Stimulated activated CD4-positive, alpha-beta T cell treated with anti-CD3 and anti-CD28 coated beads, Interleukin-1b, Interleukin-23, amount 100 ng/mL, for 1 hour (primary cell): ENCODE measurements around the gene IL36RN.
A peak's percentile ranks its signal among the peaks of the same experiment; 100 is the strongest.
"Not testable (repeated sequence)": the region's sequence is repeated elsewhere in the genome, so short reads cannot be mapped to it uniquely, and the experiment has no call there.

Source experiments
- DNase-seq, 2 donors: peaks; one replicate each; pipeline ENCODE4 v3.0.0-alpha.2; 2020; ENCODE audit warnings: low read depth in 2 of 2

IL36RN gene

DNA sequence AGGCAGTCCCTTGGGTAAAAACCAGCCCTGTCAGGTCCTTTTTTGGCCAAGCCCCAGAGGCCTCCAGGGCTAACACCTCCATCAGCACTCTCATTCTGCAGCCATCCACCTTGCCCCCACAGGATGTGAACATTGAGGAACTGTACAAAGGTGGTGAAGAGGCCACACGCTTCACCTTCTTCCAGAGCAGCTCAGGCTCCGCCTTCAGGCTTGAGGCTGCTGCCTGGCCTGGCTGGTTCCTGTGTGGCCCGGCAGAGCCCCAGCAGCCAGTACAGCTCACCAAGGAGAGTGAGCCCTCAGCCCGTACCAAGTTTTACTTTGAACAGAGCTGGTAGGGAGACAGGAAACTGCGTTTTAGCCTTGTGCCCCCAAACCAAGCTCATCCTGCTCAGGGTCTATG lies 16.0 kb downstream of the IL36RN start:
- DNase-seq: no peak

DNA sequence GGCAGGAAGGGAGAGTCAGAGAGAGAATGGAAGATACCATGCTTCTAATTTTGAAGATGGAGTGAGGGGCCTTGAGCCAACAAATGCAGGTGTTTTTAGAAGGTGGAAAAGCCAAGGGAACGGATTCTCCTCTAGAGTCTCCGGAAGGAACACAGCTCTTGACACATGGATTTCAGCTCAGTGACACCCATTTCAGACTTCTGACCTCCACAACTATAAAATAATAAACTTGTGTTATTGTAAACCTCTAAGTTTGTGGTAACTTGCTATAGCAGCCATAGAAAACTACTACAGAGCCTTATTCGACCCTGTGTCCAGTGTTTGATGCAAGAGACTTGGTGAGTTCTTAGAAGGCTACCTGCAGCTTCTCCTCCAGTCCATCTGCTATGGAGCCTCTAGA lies 16.6 kb downstream of the IL36RN start:
- no peak for DNase-seq

DNA sequence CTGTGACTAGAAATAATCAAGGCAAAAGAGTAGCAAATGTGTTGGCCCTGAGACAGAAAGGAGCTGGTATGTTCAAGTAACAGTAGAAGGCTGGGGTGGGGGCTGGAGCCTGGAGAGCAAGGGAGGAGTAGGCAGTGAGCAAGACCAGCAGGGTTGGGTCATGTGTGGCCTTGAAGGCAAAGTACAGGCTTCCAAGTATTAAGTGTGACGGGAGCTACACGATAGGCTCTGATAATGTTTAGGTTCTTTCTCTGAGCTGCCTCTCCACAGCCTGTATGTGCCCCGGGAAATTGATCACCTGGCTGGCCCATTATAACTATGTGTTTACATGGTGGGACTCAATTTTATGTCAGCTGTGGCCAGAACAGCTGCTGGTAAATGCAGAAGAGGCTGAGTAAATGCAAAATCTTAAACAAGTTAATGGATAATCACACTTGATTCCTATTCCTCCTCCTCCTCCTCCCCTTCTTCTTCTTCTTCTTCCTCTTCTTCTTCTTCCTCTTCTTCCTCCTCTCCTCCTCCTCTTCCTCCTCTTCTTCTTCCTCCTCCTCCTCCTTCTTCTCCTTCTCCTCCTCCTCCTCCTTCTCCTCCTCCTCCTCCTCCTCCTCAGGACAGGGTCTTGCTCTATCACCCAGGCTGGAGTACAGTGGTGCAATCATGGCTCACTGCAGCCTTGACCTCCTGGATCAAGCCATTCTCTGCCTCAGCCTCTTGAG lies 18.1 kb downstream of the IL36RN start:
- DNase-seq: no peak

DNA sequence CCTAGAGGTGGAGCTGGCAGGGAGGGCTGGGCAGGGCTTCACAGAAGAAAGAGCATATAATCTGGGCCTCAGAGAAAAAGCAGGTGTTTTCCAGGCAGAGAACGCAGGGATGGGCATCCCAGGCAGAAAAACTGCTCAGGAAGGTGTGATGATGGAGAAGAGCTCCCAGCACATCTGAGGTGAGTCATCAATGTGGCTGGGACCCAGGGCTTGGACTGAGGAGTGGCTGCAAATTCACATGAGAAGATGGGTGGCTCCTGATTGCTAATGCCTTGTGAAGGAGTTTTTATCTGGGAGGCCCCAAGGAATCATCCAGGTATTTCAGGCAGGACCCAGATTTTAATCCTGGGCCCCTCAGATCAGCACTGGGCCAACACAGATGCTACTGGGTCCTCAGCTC lies 18.9 kb downstream of the IL36RN start:
- no peak for DNase-seq

DNA sequence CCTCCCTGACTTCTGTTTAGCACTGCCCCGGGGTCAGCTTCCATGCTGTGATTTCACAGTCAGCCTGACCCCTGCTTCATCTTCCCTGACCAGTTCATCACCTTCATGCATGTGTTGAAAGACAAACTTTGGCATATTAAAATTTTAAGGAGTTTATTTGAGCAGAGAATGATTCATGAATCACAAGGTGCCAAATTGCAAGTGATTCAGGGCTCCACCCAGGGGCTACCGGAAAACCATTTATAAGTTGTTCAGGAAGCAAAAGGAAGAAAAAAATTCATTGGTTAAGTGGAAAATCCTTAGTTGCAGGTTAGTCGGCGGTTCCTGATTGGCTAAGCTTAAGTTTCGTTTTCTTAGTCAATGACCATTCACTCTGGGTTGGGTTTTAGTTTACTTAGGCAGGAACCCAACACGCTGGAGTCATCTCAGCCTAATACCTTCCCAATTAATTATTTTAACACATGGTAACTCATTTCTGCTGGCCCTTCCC lies 19.4 kb downstream of the IL36RN start:
- no peak for DNase-seq

DNA sequence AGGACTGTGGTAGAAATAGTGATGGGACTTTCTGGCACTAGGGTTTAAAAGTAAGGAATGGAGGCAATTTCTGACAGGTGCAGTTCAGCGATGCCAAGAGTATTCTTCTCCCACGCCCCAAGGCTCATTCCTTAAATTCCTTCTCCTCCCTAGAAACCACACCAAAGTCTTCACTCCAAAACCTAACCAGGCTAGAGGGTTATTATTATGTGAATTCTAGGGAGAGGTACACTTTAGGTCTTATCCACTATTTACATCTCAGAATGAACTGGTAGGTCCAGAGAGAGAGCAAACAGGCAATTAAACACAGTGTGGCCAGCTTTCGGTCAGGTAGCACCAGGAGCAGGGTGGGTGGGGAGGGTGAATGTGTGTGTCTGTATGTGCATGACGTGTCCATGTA lies 20.1 kb downstream of the IL36RN start:
- DNase-seq: no peak

DNA sequence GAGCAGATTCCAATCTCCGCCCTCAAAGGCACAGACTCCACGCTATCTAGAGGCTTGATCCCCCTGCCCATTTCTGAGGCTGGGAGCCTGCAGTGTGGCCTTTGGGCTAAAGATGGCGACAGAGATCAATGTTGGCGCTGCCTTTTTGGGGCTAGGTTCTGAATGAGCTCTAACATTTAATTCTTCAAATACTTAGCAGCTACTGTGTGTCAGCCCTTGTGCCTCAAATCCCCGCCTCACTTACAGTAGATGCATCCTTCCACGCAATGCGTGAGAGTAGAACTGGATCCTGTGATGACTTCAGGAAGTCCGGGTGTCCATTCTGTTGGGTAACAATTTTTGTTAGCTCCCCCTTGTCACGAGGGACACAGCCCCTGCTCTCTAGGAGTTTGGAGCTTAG lies 21.1 kb downstream of the IL36RN start:
- peak in 1 of 2 donors; percentile 30 for DNase-seq

DNA sequence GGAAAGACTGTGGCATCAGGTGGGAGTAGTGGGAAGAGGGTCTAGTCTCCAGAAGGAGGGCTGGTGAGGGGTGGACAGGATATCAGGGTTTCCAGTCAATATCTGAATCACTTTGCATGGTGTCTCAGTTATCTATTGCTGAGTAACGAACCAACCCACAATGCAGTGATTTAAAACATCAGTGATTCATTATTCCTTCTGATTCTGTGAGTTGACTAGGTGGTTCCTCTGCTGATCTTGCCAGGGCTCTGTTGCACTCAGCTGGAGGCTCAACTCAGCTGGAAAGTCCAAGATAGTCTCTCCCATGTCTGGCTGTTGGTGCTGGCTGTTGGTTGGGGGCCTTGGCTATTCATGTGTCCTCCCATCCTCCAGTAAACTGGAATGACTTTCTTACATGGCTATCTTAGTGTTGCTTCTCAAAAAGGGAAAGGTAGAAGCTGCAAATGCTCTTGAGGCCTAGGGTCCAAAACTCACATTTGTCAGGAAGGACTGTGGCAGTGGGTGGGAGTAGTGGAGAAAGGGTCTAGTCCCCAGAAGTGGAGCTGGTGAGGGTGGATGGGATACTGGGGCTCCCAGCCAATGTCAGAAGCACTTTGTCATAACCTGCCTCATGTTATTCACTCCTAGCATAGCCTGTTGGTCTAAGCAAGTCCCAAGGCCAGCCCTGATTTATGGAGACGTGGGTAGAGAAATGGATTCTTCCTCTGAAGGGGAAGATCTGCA lies 22.7 kb downstream of the IL36RN start:
- no peak for DNase-seq

DNA sequence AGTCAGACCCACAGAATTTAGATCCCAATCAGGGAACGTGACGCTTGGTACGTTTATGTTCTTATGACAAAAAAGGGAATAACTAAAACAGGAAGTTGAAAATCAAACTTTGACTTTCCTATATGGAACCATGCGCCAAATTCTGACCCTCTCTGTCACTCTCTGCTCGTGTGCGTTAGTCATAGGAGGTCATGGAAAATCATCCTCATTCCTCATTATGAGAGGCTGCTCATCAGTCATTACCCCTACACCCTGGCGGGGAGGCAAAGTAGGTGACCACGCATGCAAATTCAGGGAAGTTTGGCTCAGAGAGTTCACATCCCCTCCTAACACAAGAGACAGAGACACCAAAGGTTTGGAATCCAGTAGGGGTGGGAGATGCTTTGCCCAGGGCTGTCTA lies 24.3 kb downstream of the IL36RN start:
- DNase-seq: no peak

DNA sequence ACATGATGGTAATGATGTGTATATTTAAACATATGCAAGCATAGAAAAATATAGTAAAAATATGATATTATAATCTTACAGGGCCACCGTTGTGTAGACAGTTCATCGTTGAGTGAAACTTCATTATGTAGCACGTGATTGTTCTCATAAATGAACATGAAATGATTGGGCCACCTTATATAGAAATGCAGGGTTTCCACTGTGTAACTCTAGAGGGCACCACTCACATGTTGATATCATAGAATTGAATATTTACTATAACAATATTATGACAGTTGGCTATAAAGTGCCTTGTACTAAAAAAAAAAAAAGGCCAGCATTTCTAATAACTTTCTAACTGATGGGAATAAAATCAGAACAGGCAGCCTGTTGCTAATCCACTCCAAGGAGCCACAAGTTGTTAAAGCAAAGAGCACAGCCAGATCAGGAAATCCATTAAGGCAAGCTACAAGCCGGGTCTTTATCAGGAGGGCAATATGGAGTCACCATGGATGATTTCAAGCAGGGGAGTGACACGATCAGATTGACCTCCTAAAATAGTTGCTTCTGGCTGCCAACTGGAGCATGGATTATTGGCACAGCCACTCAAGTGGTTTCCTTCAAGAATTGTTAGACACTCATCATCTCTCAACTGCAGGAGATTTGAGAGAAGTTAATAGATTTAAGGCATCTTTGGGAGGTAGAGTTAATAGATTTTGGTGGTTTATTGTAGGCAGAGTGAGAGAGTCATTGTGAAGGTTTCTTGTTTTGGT lies 25.4 kb downstream of the IL36RN start:
- no peak for DNase-seq

DNA sequence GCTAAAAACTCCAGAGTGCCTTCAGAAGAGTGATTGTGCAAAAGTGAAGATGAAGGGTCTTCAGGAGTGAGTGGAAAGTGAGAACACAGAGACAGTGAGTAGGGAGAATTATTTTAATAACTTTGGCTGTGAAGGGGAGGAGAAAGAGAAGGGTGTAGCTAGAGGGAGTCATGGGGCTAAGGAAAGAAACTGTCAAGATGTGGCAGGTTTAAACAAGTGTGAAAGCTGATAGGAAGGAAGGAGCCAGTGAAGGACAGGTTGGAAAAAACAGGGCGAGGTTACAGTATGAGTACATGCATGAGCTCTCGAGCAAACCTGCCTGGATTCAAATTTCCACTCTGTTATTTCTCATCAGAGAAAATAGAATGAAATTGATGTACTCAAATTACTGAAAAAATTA lies 26.5 kb downstream of the IL36RN start:
- no peak for DNase-seq

DNA sequence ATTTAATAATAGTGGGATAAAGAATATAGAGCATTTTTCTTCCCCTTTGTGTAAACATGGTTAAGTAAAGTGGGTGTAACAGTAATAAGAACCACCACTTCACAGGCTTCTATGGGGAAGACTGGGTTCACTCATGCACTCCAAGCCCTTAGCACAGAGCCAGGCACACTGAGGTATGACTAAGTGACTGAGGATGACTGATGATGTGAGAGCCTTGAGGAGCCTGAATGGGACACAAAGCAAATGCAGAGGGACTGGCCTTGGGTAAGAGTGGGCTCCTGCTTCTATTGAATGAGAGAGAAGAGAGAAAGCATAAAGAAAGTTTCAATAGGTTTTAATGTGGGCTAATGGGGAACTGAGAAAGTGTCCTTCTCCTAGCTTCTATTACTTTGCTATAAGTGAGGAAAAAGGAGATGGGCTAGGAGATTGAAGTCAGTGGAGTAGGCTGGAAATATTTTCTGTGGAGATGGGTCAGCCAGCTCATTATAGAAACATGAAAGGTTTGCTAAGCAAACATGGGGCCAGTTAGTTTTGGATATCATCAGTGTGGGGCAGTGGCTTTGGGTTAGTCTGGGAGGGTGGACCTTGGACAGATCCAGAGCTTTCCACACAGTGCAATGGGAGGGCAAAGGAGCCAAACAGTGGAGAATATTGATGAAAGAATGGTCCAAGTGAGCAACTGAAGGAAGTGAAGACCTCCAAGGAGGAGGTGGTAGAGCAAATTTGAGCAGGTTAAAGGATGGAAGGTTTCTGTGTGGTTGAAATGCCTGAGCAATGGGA lies 29.4 kb downstream of the IL36RN start:
- DNase-seq: no peak

DNA sequence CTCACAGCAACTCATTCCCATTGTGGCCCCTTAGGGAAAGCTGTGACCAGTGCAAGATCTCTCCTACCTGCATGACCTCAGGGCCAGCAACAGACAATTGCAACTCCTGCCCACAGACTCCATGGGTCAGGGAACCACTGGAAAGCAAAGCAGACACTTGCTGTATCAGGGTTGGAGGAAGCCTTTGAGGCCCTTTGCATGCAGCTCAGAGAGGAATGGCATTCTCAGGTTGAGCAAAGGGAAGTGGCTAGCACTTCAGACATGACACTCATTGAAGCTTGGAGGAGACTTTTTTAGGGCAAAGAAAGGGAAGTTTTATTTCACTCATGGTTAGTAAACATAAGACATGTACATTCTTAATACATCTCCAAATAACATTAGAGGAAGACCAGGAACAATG lies 30.9 kb downstream of the IL36RN start:
- DNase-seq: no peak

DNA sequence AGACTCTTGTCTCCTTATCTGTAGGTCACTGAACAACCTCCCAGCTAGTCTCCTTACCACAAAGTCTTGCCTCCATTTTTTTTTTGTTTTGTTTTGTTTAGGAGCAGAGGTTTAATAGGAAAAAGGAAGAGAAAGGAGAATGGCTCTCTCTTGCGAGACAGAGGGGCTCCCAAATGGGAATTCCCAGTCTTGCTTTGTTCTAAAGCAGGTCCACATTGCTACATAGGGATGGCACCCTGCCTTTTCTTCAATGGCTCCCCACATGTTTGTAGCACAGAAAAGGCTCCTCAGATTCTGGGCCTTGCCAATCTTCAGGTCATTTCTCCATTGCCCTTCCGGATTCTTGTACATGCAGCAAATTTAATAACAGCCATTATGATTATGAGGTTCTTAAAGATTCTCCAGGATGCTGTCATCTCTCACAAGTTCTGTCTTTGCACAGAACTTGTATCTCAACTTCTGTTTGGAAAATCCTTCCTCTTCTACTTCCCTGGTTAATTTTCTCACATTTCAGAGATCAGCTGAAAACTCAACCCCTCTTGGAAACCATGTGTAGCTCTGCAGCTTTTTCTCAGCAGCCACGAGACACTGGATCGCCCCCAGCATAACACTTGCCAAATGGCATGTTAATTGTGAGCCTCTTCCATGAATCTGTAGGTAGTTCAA lies 32.4 kb downstream of the IL36RN start:
- DNase-seq: no peak

DNA sequence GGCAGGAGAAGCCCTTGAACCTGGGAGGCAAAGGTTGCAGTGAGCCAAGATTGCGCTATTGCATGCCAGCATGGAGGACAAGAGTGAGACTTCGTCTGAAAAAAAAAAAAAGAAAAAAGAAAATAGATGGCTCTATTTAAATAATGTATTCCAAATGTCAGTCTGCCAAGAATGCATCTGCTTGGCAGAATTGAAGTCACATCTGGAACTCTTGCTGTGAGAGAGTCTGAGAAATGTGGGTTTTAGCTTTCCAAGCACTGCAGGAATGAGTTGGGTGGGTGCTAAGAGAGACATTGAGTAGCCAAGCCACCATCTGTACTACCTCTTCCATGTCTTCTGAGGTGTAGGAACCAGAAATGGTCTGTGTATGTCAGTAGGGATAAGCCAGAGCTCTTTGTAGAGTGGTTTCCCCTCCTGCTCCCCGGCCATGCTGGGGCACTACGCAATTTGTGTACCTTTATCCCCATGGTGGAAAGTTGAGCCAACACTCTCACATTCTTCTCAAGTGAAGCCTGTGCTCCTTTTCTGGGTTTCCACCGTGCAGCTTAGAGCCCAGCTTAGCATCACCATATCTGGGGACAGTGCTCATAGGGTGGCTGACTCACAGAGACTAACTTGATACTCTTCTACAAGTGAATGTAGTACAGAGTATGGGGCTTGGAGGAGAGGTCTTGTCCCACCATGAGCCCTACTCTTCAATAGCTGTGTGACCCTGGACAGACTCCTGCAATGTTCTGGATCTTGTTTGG lies 34.0 kb downstream of the IL36RN start:
- DNase-seq: no peak

DNA sequence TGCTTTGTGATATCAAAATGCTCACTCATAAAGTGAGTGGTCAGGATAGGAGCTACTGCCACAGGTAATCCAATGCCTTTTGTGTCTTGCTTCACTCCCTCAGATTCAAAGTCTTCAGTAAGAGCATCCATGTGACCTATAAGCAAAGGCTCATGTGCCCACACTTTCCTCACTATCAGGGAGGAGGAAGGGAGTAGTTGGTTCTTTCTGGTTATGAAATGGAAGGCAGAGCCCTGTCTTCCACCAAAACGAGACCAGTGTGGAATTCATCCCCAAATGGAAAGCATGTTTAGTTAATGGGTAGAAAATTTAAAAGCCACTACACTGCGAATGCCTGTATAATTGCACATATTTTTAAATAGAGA lies 34.6 kb downstream of the IL36RN start:
- DNase-seq: no peak

DNA sequence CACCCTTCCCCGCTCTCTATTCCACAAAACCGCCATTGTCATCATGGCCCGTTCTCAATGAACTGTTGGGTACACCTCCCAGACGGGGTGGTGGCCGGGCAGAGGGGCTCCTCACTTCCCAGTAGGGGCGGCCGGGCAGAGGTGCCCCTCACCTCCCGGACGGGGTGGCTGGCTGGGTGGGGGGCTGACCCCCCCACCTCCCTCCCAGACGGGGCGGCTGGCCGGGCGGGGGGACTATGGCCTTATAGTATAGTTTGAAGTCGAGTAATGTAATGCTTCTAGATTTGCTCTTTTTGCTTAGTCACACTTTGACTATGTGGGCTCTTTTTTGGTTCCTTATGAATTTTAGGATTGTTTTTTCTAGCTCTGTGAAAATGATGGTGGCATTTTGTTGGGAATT lies 37.3 kb downstream of the IL36RN start:
- not testable (repeated sequence) for DNase-seq

DNA sequence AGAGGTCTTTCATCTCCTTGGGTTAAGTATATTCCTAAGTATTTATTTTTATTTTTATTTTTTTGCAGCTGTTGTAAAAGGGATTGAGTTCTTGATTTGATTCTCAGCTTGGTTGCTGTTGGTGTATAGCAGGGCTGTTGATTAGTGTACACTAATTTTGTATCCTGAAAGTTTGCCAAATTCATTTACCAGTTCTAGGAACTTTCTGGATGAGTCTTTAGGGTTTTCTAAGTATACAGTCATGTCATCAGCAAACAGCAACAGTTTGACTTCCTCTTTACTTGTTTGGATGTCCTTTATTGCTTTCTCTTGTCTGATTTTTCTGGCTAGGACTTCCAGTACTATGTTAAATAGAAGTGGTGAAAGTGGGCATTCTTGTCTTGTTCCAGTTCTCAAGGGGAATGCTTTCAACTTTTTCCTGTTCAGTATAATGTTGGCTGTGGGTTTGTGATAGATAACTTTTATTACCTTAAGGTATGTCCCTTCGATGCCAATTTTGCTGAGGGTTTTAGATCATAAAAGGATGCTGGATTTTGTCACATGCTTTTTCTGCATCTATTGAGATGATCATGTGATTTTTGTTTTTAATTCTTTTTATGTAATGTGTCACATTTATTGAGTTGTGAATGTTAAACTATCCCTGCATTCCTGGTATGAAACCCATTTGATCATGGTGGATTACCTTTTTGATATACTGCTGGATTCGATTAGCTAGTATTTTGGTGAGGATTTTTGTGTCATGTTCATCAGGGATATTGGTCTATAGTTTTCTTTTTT lies 38.0 kb downstream of the IL36RN start:
- DNase-seq: not testable (repeated sequence)

DNA sequence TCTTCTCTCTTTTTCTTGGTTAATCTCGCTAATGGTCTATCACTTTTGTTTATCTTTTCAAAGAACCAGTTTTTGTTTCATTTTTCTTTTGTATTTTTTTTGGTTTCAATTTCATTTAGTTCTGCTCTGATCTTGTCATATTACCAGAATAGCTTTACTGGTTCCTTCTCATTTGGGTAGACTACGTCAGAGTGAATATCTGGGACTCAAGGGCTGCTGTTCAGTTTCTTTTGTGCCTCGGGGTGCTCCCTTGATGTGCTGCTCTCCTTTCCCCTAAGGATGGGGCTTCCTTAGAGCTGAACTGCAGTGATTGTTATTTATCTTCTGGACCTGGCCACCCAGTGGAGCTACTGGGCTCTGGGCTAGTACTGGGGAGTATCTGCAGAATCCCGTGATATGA lies 39.0 kb downstream of the IL36RN start:
- DNase-seq: no peak

DNA sequence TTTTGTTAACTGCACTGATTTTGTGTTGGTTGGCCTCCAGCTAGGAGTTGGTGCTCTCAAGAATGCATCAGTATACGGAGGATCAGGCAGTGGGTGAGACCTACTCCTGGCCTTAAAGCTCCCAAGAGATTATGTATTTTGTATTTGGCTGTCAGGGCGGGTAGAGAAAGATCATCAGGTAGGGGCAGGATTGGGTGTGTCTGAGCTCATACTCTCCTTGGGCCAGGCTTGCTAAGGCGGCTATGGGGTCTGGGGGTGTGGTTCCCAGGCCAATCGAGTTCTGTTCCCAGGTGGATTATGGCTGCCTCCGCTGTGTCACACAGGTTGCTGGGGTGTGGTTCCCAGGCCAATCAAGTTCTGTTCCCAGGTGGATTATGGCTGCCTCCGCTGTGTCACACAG lies 39.5 kb downstream of the IL36RN start:
- DNase-seq: no peak
